ENCODE data around the gene TMX2.

GRCh38 chr11:57770793-57771192 lies 58.4 kb downstream of the TMX2 start:
- TF ChIP-seq, protein P1, sequence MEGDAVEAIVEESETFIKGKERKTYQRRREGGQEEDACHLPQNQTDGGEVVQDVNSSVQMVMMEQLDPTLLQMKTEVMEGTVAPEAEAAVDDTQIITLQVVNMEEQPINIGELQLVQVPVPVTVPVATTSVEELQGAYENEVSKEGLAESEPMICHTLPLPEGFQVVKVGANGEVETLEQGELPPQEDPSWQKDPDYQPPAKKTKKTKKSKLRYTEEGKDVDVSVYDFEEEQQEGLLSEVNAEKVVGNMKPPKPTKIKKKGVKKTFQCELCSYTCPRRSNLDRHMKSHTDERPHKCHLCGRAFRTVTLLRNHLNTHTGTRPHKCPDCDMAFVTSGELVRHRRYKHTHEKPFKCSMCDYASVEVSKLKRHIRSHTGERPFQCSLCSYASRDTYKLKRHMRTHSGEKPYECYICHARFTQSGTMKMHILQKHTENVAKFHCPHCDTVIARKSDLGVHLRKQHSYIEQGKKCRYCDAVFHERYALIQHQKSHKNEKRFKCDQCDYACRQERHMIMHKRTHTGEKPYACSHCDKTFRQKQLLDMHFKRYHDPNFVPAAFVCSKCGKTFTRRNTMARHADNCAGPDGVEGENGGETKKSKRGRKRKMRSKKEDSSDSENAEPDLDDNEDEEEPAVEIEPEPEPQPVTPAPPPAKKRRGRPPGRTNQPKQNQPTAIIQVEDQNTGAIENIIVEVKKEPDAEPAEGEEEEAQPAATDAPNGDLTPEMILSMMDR (conservative IDR thresholded peaks at IDR 0.05; ENCODE audit: low read length), result no peak
- no peak for TF ChIP-seq EZH2phosphoT487 (IDR thresholded peaks at IDR 0.05; ENCODE audit: borderline replicate concordance)
